Right renal pelvis (tissue), 4 donors: ENCODE results near the gene ATPAF2. TPM values are rescaled to one million over a fixed set of nuclear protein-coding genes. Genes with fewer than 3 reads are reported as not detected.
A peak's percentile ranks its signal among the peaks of the same experiment; 100 is the strongest.

Source experiments
- DNase-seq, 4 donors: peaks; one replicate each; pipeline ENCODE4 v3.0.0-alpha.2; 2013; ENCODE audit warnings: low read depth in 4 of 4, low spot score in 3 of 4, missing footprints in 1 of 4
- polyA plus RNA-seq, 4 donors: library from polyadenylated mRNA; unstranded; fragments of 120-200 nt; gene quantifications; one replicate each; pipeline ENCODE4 v1.2.1, GENCODE V29; 2013; ENCODE audit not compliant: insufficient read length in 4 of 4

The ATPAF2 gene
- polyA plus RNA-seq, 4 donors = 20.4 to 32.4 (median 27.8) TPM

GRCh38 chr17:18040261-18040858 lies 1.4 kb upstream of the ATPAF2 start:
- no peak for DNase-seq

- peak in 1 of 4 donors; percentile 20 for DNase-seq
Measured at GRCh38 chr17:18039535-18040260, 730 bp upstream of the ATPAF2 start.

GRCh38 chr17:18038149-18038850 lies 668 bp downstream of the ATPAF2 start:
- DNase-seq = no peak

- DNase-seq = no peak
Measured at GRCh38 chr17:18037486-18037885, 1.5 kb downstream of the ATPAF2 start.

GRCh38 chr17:18035704-18036103 lies 3.3 kb downstream of the ATPAF2 start:
- DNase-seq = no peak

- peak; percentile 55 to 70 (median 66) for DNase-seq
Measured at GRCh38 chr17:18033442-18034099, 5.4 kb downstream of the ATPAF2 start.

- DNase-seq = no peak
Measured at GRCh38 chr17:18031955-18032354, 7.0 kb downstream of the ATPAF2 start.

- DNase-seq = no peak
Measured at GRCh38 chr17:18028952-18029540, 9.9 kb downstream of the ATPAF2 start.

- no peak for DNase-seq
Measured at GRCh38 chr17:18028114-18028951, 10.6 kb downstream of the ATPAF2 start.

- DNase-seq = no peak
Measured at GRCh38 chr17:18027280-18027679, 11.7 kb downstream of the ATPAF2 start.

- DNase-seq = no peak
Measured at GRCh38 chr17:18025945-18026776, 12.8 kb downstream of the ATPAF2 start.

GRCh38 chr17:18025241-18025944 lies 13.6 kb downstream of the ATPAF2 start:
- DNase-seq = no peak

- no peak for DNase-seq
Measured at GRCh38 chr17:18021372-18021771, 17.6 kb downstream of the ATPAF2 start.

- no peak for DNase-seq
Measured at GRCh38 chr17:18020971-18021370, 18.0 kb downstream of the ATPAF2 start.

- DNase-seq = no peak
Measured at GRCh38 chr17:18019838-18020154, 19.2 kb downstream of the ATPAF2 start.

GRCh38 chr17:18018411-18018921 lies 20.5 kb downstream of the ATPAF2 start:
- DNase-seq = no peak

GRCh38 chr17:18017958-18018357 lies 21.0 kb downstream of the ATPAF2 start:
- no peak for DNase-seq

- no peak for DNase-seq
Measured at GRCh38 chr17:18016426-18016825, 22.5 kb downstream of the ATPAF2 start.
